K562 (cell line): ENCODE measurements around the gene CDADC1. TPM values are rescaled to one million over a fixed set of nuclear protein-coding genes. Genes with fewer than 3 reads are reported as not detected.

Experiments used
- ESRRA ChIP-seq: fragments of 450-650 bp; IDR thresholded peaks from 2 replicates; pipeline ENCODE4 v1.6.1; 2014; ENCODE audit warnings: low read depth, mild to moderate bottlenecking, moderate library complexity, borderline replicate concordance
- FOSL1 ChIP-seq: fragments of 200-800 bp; sonication (Bioruptor generic); conservative IDR thresholded peaks from 2 replicates; pipeline ENCODE4 v1.6.1; 2016; ENCODE audit warnings: missing genetic modification characterization, missing compliant biosample characterization
- FOXM1 ChIP-seq, 2 experiments: fragments of 450-650 bp in 1 of 2; sonication (generic) in 1 of 2; formaldehyde crosslinking in 1 of 2; IDR thresholded peaks; 2 replicates each; pipeline versions ENCODE4 v1.6.1 to v1.9.0; 2017 to 2022; ENCODE audit warnings: low read depth in 2 of 2, mild to moderate bottlenecking in 2 of 2, missing genetic modification reagents in 1 of 2, moderate library complexity in 1 of 2
- JUNB ChIP-seq: fragments of 450-650 bp; formaldehyde crosslinking; conservative IDR thresholded peaks from 2 replicates; pipeline ENCODE4 v1.4.0; 2020; ENCODE audit warnings: mild to moderate bottlenecking
- MCM2 ChIP-seq: fragments of 450-650 bp; IDR thresholded peaks from 2 replicates; pipeline ENCODE4 v1.6.1; 2017; ENCODE audit warnings: low read depth, mild to moderate bottlenecking
- MNT ChIP-seq, 2 experiments: fragments of 450-650 bp; conservative IDR thresholded peaks; 2 replicates each; pipeline ENCODE4 v1.6.1; 2017; ENCODE audit warnings: mild to moderate bottlenecking in 2 of 2, moderate library complexity in 2 of 2
- MXI1 ChIP-seq: IDR thresholded peaks from 2 replicates; pipeline ENCODE4 v1.6.1; 2011; ENCODE audit warnings: low read depth, mild to moderate bottlenecking, improper control_type of control experiment, low read length
- POLR2AphosphoS2 ChIP-seq: IDR thresholded peaks from 2 replicates; pipeline ENCODE4 v1.6.1; 2012; ENCODE audit warnings: low read length, improper control_type of control experiment
- ZBTB9 ChIP-seq: fragments of 450-650 bp; formaldehyde crosslinking; IDR thresholded peaks from 2 replicates; pipeline ENCODE4 v1.4.0; 2020; ENCODE audit warnings: mild to moderate bottlenecking, moderate library complexity
- ZC3H11A ChIP-seq: IDR thresholded peaks from 2 replicates; pipeline ENCODE4 v1.6.1; 2012; ENCODE audit warnings: low read depth, low read length, improper control_type of control experiment
- ZFPM2 ChIP-seq: fragments of 250-450 bp; sonication (Bioruptor Pico); IDR thresholded peaks from 2 replicates; pipeline ENCODE4 v1.5.1; 2022; ENCODE audit warnings: mild to moderate bottlenecking
- ZNF431 ChIP-seq: sonication (generic); formaldehyde crosslinking; IDR thresholded peaks from 2 replicates; pipeline ENCODE4 v1.8.0; 2022; ENCODE audit warnings: mild to moderate bottlenecking, missing genetic modification reagents
- ZNF584 ChIP-seq: fragments of 200-800 bp; sonication (Bioruptor generic); IDR thresholded peaks from 2 replicates; pipeline ENCODE4 v1.6.1; 2016; ENCODE audit warnings: low read depth, mild to moderate bottlenecking, missing genetic modification characterization, missing compliant biosample characterization
- ZNF655 ChIP-seq: fragments of 250-450 bp; sonication (Bioruptor Pico); IDR thresholded peaks from 2 replicates; pipeline ENCODE4 v1.5.0; 2021
- polyA plus RNA-seq, 8 experiments: library from polyadenylated mRNA; depleted of rRNA in 4 of 8; stranded (reverse) in 5 of 8; unstranded in 3 of 8; fragments of >200 nt; fragmentation: Nextera tagmentation in 2 of 8; fragmentation: Illumina TruSeq in 1 of 8; extraction: Ambion mirVana in 2 of 8; extraction: Trizol in 1 of 8; gene quantifications; 2 replicates each; pipeline versions ENCODE4 v1.2.1 to v1.2.3, GENCODE V29; 2011 to 2014; ENCODE audit warnings: inconsistent platforms in 1 of 8, missing spikeins in 1 of 8
- total RNA-seq, 7 experiments: library from RNA; depleted of rRNA in 6 of 7; stranded (reverse); fragments of >200 nt in 6 of 7; fragmentation: Illumina TruSeq in 2 of 7; extraction: Trizol in 2 of 7; gene quantifications; 2 replicates each; pipeline versions ENCODE4 v1.2.1 to v1.2.3, GENCODE V29; 2011 to 2021; ENCODE audit warnings: low replicate concordance in 1 of 7
- TF ChIP-seq, protein P1 (sequence below): fragments of 250-450 bp; sonication (Bioruptor Pico); IDR thresholded peaks from 2 replicates; pipeline ENCODE4 v1.4.0; 2020; ENCODE audit warnings: mild to moderate bottlenecking, moderate library complexity
- TF ChIP-seq, protein P2 (sequence below): sonication (generic); formaldehyde crosslinking; IDR thresholded peaks from 2 replicates; pipeline ENCODE4 v1.8.1; 2023; ENCODE audit warnings: mild to moderate bottlenecking, missing genetic modification reagents

CDADC1 gene
- total and polyA plus RNA-seq, 9 of the 15 experiments (the other 6 are each of a cell fraction or from before 2014, with no cell fraction given), result 4.1 to 11.8 (median 6.3) TPM

GRCh38 chr13:49247643-49248621 lies at the start of gene CDADC1 (continued):
- TF ChIP-seq ZNF655 (CRISPR knock-in tag) (no peak), ZFPM2 (no peak), ZC3H11A (no peak), ZNF584 (CRISPR knock-in tag) (no peak), ESRRA (peak; percentile 43; the same call in 1 of the 2 replicates), MNT (conservative IDR thresholded peaks at IDR 0.05) (peak; percentile 52 to 75), MXI1 (no peak; the same call in 1 of the 2 replicates), ZNF431 (no peak), JUNB (peak; percentile 73), FOSL1 (tag) (no peak), ZBTB9 (CRISPR knock-in tag) (no peak; the same call in 1 of the 2 replicates), POLR2AphosphoS2 (no peak), FOXM1 (IDR thresholded peaks at IDR 0.05; ENCODE audit: low read depth) (peak; percentile 21; the same call in 1 of the 2 replicates), FOXM1 (CRISPR knock-in tag; IDR thresholded peaks at IDR 0.05; ENCODE audit: low read depth) (no peak), MCM2 (no peak)
- TF ChIP-seq, protein P1, sequence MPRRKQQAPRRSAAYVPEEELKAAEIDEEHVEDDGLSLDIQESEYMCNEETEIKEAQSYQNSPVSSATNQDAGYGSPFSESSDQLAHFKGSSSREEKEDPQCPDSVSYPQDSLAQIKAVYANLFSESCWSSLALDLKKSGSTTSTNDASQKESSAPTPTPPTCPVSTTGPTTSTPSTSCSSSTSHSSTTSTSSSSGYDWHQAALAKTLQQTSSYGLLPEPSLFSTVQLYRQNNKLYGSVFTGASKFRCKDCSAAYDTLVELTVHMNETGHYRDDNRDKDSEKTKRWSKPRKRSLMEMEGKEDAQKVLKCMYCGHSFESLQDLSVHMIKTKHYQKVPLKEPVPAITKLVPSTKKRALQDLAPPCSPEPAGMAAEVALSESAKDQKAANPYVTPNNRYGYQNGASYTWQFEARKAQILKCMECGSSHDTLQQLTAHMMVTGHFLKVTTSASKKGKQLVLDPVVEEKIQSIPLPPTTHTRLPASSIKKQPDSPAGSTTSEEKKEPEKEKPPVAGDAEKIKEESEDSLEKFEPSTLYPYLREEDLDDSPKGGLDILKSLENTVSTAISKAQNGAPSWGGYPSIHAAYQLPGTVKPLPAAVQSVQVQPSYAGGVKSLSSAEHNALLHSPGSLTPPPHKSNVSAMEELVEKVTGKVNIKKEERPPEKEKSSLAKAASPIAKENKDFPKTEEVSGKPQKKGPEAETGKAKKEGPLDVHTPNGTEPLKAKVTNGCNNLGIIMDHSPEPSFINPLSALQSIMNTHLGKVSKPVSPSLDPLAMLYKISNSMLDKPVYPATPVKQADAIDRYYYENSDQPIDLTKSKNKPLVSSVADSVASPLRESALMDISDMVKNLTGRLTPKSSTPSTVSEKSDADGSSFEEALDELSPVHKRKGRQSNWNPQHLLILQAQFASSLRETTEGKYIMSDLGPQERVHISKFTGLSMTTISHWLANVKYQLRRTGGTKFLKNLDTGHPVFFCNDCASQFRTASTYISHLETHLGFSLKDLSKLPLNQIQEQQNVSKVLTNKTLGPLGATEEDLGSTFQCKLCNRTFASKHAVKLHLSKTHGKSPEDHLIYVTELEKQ (CRISPR knock-in tag), result no peak
- TF ChIP-seq, protein P2, sequence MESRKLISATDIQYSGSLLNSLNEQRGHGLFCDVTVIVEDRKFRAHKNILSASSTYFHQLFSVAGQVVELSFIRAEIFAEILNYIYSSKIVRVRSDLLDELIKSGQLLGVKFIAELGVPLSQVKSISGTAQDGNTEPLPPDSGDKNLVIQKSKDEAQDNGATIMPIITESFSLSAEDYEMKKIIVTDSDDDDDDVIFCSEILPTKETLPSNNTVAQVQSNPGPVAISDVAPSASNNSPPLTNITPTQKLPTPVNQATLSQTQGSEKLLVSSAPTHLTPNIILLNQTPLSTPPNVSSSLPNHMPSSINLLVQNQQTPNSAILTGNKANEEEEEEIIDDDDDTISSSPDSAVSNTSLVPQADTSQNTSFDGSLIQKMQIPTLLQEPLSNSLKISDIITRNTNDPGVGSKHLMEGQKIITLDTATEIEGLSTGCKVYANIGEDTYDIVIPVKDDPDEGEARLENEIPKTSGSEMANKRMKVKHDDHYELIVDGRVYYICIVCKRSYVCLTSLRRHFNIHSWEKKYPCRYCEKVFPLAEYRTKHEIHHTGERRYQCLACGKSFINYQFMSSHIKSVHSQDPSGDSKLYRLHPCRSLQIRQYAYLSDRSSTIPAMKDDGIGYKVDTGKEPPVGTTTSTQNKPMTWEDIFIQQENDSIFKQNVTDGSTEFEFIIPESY (CRISPR knock-in tag), result 0 out of 2 replicates have a peak, but pooled peaks have one; percentile 12
